Liver (tissue), 3 donors: Measurements from ENCODE around the gene BBS4.

Source experiments
- CTCF ChIP-seq: fragments of 150-350 bp; IDR thresholded peaks from 2 replicates; pipeline ENCODE4 v1.5.1; 2017; ENCODE audit warnings: improper control_type of control experiment, low read depth, low read length; ENCODE audit not compliant: missing input control
- JUND ChIP-seq, 2 donors: IDR thresholded peaks; 2 replicates each; pipeline ENCODE4 v1.6.1; 2016; ENCODE audit warnings: antibody characterized with exemption in 2 of 2
- TF ChIP-seq, protein P1 (sequence below): IDR thresholded peaks from 2 replicates; pipeline ENCODE4 v1.6.1; 2016; ENCODE audit warnings: antibody characterized with exemption
- TF ChIP-seq, protein P2 (sequence below): IDR thresholded peaks from 2 replicates; pipeline ENCODE4 v1.6.1; 2016; ENCODE audit warnings: antibody characterized with exemption, mild to moderate bottlenecking
- donor health status: healthy.
- donor health status: healthy.

DNA sequence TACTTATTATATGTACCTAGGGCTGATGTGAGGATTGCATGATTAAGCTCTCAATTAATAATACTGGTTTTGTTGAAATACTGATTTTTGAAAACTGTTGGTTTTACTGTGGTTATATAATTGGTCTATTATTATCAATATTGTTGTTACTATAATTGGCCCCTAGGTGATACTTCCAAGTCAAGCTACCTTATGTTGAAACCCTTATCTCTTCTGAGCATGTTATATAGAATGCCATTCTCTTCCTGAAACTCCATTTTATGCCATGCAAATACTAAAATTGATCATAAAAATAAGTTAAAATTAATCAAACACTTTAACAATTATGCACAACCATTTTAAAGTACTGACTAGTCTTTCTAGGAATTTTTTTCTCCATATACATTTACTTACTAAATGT is 46.1 kb downstream of the BBS4 start:
- no peak for TF ChIP-seq CTCF
- TF ChIP-seq, protein P1, sequence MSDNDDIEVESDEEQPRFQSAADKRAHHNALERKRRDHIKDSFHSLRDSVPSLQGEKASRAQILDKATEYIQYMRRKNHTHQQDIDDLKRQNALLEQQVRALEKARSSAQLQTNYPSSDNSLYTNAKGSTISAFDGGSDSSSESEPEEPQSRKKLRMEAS: no peak
- TF ChIP-seq, protein P2, sequence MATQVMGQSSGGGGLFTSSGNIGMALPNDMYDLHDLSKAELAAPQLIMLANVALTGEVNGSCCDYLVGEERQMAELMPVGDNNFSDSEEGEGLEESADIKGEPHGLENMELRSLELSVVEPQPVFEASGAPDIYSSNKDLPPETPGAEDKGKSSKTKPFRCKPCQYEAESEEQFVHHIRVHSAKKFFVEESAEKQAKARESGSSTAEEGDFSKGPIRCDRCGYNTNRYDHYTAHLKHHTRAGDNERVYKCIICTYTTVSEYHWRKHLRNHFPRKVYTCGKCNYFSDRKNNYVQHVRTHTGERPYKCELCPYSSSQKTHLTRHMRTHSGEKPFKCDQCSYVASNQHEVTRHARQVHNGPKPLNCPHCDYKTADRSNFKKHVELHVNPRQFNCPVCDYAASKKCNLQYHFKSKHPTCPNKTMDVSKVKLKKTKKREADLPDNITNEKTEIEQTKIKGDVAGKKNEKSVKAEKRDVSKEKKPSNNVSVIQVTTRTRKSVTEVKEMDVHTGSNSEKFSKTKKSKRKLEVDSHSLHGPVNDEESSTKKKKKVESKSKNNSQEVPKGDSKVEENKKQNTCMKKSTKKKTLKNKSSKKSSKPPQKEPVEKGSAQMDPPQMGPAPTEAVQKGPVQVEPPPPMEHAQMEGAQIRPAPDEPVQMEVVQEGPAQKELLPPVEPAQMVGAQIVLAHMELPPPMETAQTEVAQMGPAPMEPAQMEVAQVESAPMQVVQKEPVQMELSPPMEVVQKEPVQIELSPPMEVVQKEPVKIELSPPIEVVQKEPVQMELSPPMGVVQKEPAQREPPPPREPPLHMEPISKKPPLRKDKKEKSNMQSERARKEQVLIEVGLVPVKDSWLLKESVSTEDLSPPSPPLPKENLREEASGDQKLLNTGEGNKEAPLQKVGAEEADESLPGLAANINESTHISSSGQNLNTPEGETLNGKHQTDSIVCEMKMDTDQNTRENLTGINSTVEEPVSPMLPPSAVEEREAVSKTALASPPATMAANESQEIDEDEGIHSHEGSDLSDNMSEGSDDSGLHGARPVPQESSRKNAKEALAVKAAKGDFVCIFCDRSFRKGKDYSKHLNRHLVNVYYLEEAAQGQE: no peak
- TF ChIP-seq JUND (IDR thresholded peaks at IDR 0.05): no peak
